ENCODE measurements around the gene ETV6.

Gene ETV6

GRCh38 chr12:11663130-11663529, 13.7 kb downstream of the ETV6 start:
- no peak overlapping the region for H3K4me2 ChIP-seq
- H3K4me1 ChIP-seq (ENCODE audit: low read depth, poor library complexity, severe bottlenecking): peaks cover 8% of the 10 kb centered on the region
- H3K9ac ChIP-seq: no peak overlapping the region
- H3K27ac ChIP-seq: no peak overlapping the region
- TF ChIP-seq CTCF (conservative IDR thresholded peaks at IDR 0.05; ENCODE audit: low read depth, low read length): no peak
- no peaks in the 10 kb centered on the region for H3K27me3 ChIP-seq (ENCODE audit: insufficient read depth, low read depth)
- no peaks in the 10 kb centered on the region for H3K36me3 ChIP-seq (ENCODE audit: insufficient read depth)
- no peaks in the 10 kb centered on the region for H4K20me1 ChIP-seq (ENCODE audit: insufficient read depth)
- no peak overlapping the region for H2AFZ ChIP-seq (ENCODE audit: low read depth)
- peaks cover 7% of the 10 kb centered on the region; the same call in 1 of the 2 replicates for H3K79me2 ChIP-seq (ENCODE audit: insufficient read depth, low read depth)
- H3K4me3 ChIP-seq (IDR thresholded peaks at IDR 0.05; ENCODE audit: insufficient read depth, low read depth, low read length): no peak overlapping the region

DNA sequence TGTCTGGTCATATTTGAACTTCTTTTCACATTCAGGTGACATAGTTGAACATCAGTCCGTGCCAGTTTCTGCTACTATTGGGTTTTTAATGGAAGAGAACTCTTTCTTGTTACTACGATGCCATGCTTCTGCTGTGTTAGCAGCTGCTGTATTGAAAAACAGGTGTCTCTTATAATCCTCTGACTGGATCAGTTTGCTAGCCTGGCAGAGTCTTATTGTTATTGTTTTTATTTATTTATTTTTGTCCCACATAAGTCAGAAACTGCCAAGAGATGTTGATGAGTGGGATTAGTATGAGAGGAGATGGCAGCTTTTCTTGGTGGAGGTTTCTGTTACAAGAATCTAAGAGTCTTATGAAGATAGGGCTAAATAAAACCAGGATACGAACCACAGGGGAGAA, 14.6 kb downstream of the ETV6 start:
- peaks cover 4% of the 10 kb centered on the region; the same call in 1 of the 2 replicates for H3K79me2 ChIP-seq (ENCODE audit: insufficient read depth, low read depth)
- no peaks in the 10 kb centered on the region for H4K20me1 ChIP-seq (ENCODE audit: insufficient read depth)

GRCh38 chr12:11666131-11667050, 16.9 kb downstream of the ETV6 start:
- Histone ChIP-seq H4K20me1 (ENCODE audit: insufficient read depth) (no peaks in the 10 kb centered on the region), H3K9ac (no peak overlapping the region), H3K27ac (no peak overlapping the region), H3K79me2 (ENCODE audit: insufficient read depth, low read depth) (peaks cover 4% of the 10 kb centered on the region; the same call in 1 of the 2 replicates), H3K4me2 (no peak overlapping the region), H3K4me1 (ENCODE audit: low read depth, poor library complexity, severe bottlenecking) (no peaks in the 10 kb centered on the region), H3K4me3 (IDR thresholded peaks at IDR 0.05; ENCODE audit: insufficient read depth, low read depth, low read length) (no peak overlapping the region), H3K36me3 (ENCODE audit: insufficient read depth) (no peaks in the 10 kb centered on the region), H3K27me3 (ENCODE audit: insufficient read depth, low read depth) (no peaks in the 10 kb centered on the region), H2AFZ (ENCODE audit: low read depth) (no peak overlapping the region)
- TF ChIP-seq CTCF (conservative IDR thresholded peaks at IDR 0.05; ENCODE audit: low read depth, low read length): no peak

More for the DNA sequence above, 14.6 kb downstream of the ETV6 start:
- TF ChIP-seq CTCF (conservative IDR thresholded peaks at IDR 0.05; ENCODE audit: low read depth, low read length): no peak
- Histone ChIP-seq H3K27ac (no peak overlapping the region), H3K4me2 (no peak overlapping the region), H3K9ac (no peak overlapping the region), H2AFZ (ENCODE audit: low read depth) (no peak overlapping the region), H3K27me3 (ENCODE audit: insufficient read depth, low read depth) (no peaks in the 10 kb centered on the region), H3K4me3 (IDR thresholded peaks at IDR 0.05; ENCODE audit: insufficient read depth, low read depth, low read length) (no peak overlapping the region), H3K4me1 (ENCODE audit: low read depth, poor library complexity, severe bottlenecking) (peaks cover under 1% of the 10 kb centered on the region), H3K36me3 (ENCODE audit: insufficient read depth) (no peaks in the 10 kb centered on the region)

DNA sequence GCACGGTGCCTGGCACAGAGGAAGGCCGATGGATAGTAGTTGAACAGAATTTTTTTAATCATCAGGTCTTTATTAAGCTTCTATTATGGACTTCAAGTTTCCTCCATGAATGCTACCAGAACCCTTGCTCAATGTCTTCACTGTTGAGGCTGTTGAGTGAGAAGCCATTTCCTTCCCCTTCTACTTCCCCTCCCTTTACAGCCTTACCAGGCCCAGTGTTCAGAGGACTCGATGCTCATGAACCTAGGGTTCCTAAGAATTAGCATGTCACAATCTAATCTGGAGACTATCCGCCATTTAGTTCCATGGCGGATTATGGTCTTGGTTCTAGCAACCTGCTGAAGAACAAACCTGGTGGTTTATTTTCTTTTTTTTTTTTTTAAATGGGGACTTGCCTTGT, 17.7 kb downstream of the ETV6 start:
- H3K27ac ChIP-seq: no peak overlapping the region
- no peak overlapping the region for H2AFZ ChIP-seq (ENCODE audit: low read depth)
- H3K4me3 ChIP-seq (IDR thresholded peaks at IDR 0.05; ENCODE audit: insufficient read depth, low read depth, low read length): no peak overlapping the region
- H3K27me3 ChIP-seq (ENCODE audit: insufficient read depth, low read depth): no peaks in the 10 kb centered on the region
- no peaks in the 10 kb centered on the region for H3K4me1 ChIP-seq (ENCODE audit: low read depth, poor library complexity, severe bottlenecking)
- H4K20me1 ChIP-seq (ENCODE audit: insufficient read depth): no peaks in the 10 kb centered on the region
- no peak for TF ChIP-seq CTCF (conservative IDR thresholded peaks at IDR 0.05; ENCODE audit: low read depth, low read length)
- peaks cover 4% of the 10 kb centered on the region; the same call in 1 of the 2 replicates for H3K79me2 ChIP-seq (ENCODE audit: insufficient read depth, low read depth)
- no peaks in the 10 kb centered on the region for H3K36me3 ChIP-seq (ENCODE audit: insufficient read depth)
- H3K4me2 ChIP-seq: no peak overlapping the region
- no peak overlapping the region for H3K9ac ChIP-seq

Data from KMS-11 (cell line).